Effector memory CD4-positive, alpha-beta T cell (primary cell): ENCODE data around the gene SLC22A16.

Experiments
- DNase-seq, 3 donors: peaks; one replicate each; pipeline ENCODE4 v3.0.0-alpha.2; 2020
- H3K27ac ChIP-seq: 2 replicates; pipeline ENCODE4 v1.7.0; 2013; ENCODE audit warnings: mild to moderate bottlenecking, low read length, moderate library complexity; ENCODE audit not compliant: insufficient read depth, poor library complexity, severe bottlenecking
- H3K27me3 ChIP-seq: replicated peaks from 2 replicates; pipeline ENCODE4 v1.7.0; 2013; ENCODE audit warnings: mild to moderate bottlenecking, low read length; ENCODE audit not compliant: insufficient read depth, control insufficient read depth, poor library complexity, severe bottlenecking
- H3K36me3 ChIP-seq: 2 replicates; pipeline ENCODE4 v1.7.0; 2013; ENCODE audit warnings: mild to moderate bottlenecking, low read length, moderate library complexity; ENCODE audit not compliant: control insufficient read depth, insufficient read depth
- H3K4me1 ChIP-seq: 2 replicates; pipeline ENCODE4 v1.7.0; 2013; ENCODE audit warnings: low read length, mild to moderate bottlenecking; ENCODE audit not compliant: control insufficient read depth, insufficient read depth, poor library complexity, severe bottlenecking
- H3K4me3 ChIP-seq: 2 replicates; pipeline ENCODE4 v1.7.0; 2013; ENCODE audit warnings: low read length, low read depth, mild to moderate bottlenecking; ENCODE audit not compliant: insufficient read depth, poor library complexity, severe bottlenecking
- H3K9me3 ChIP-seq: 2 replicates; pipeline ENCODE4 v1.7.0; 2013; ENCODE audit warnings: mild to moderate bottlenecking, low read length, moderate library complexity; ENCODE audit not compliant: control insufficient read depth

SLC22A16 gene

DNA sequence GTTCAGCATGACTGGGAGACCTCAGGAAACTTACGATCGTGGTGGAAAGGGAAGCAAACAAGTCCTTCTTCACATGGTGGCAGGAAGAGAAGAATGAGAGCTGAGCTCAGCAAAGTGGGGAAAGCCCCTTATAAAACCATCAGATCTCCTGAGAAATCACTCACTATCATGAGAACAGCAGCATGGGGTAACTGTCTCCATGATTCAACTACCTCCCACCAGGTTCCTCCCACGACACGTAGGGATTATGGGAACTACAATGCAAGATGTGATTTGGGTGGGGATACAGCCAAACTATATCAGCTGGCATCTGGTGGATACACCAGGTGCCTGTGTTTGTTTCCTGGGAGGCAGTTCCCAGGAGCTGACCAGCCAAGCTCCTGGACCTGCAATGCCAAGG is 65.9 kb downstream of the SLC22A16 start:
- no peaks in the 10 kb centered on the region for H3K9me3 ChIP-seq
- no peaks in the 10 kb centered on the region for H3K4me1 ChIP-seq
- no peaks in the 10 kb centered on the region for H3K36me3 ChIP-seq
- H3K27me3 ChIP-seq, result no peaks in the 10 kb centered on the region
- no peak overlapping the region for H3K27ac ChIP-seq
- no peak overlapping the region for H3K4me3 ChIP-seq
- no peak for DNase-seq

DNA sequence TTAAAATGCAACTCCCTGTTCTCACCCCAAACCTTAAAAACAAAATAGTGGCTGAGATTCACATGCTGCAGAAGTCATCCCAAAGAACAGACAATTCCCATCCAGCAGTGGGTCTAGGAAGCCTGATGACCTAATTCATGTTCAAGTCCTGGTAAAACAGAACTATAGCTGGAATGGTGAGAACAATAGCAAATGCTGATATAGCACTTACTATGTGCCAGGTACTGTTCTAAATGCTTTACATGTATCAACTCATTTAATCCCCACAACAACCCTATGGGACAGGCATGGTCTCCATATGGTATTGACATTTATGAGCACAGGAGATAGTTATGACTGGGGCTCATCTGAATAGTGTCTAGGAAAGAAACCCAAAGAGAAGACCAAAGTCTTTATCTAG is 66.6 kb downstream of the SLC22A16 start:
- no peaks in the 10 kb centered on the region for H3K27me3 ChIP-seq
- no peak overlapping the region for H3K4me3 ChIP-seq
- no peaks in the 10 kb centered on the region for H3K36me3 ChIP-seq
- no peak for DNase-seq
- H3K4me1 ChIP-seq, result no peaks in the 10 kb centered on the region
- no peak overlapping the region for H3K27ac ChIP-seq
- H3K9me3 ChIP-seq, result no peaks in the 10 kb centered on the region

- no peak overlapping the region for H3K4me3 ChIP-seq
- no peaks in the 10 kb centered on the region for H3K9me3 ChIP-seq
- no peaks in the 10 kb centered on the region for H3K4me1 ChIP-seq
- H3K27me3 ChIP-seq, result no peaks in the 10 kb centered on the region
- no peaks in the 10 kb centered on the region for H3K36me3 ChIP-seq
- no peak overlapping the region for H3K27ac ChIP-seq
- DNase-seq, result no peak
Observed at GRCh38 chr6:110408901-110409300, 67.5 kb downstream of the SLC22A16 start.

DNA sequence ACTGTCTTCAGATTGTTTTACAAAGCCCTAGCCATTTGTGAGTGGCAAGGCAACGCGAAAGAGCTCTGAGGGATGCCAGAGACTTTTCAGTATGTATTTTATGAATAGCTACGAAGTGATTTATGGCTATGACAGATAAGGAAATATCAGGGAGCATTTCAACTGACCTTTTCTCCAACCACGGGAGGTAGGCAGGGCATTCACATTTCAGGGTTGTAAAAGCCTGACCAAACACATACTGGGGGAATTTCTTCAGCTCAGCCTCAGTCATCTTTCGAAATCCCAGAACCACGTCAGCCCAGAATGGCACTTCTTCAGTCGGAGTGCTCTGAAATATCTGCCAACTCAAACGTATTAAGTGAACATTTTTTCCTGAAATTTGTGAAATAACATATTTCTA is 71.8 kb downstream of the SLC22A16 start:
- no peak for DNase-seq
- no peak overlapping the region for H3K27ac ChIP-seq
- no peaks in the 10 kb centered on the region for H3K27me3 ChIP-seq
- no peaks in the 10 kb centered on the region for H3K36me3 ChIP-seq
- no peaks in the 10 kb centered on the region for H3K4me1 ChIP-seq
- H3K4me3 ChIP-seq, result no peak overlapping the region
- H3K9me3 ChIP-seq, result no peaks in the 10 kb centered on the region

- Histone ChIP-seq H3K27ac (no peak overlapping the region), H3K4me3 (no peak overlapping the region), H3K27me3 (no peaks in the 10 kb centered on the region), H3K9me3 (no peaks in the 10 kb centered on the region), H3K36me3 (no peaks in the 10 kb centered on the region), H3K4me1 (no peaks in the 10 kb centered on the region)
- no peak for DNase-seq
Observed at GRCh38 chr6:110401585-110402176, 74.7 kb downstream of the SLC22A16 start.

GRCh38 chr6:110400208-110400607 is 76.2 kb downstream of the SLC22A16 start:
- no peak for DNase-seq
- H3K9me3 ChIP-seq, result no peaks in the 10 kb centered on the region
- no peaks in the 10 kb centered on the region for H3K4me1 ChIP-seq
- peak overlapping the region; percentile 22 for H3K4me3 ChIP-seq
- H3K27me3 ChIP-seq, result no peaks in the 10 kb centered on the region
- no peak overlapping the region for H3K27ac ChIP-seq
- no peaks in the 10 kb centered on the region for H3K36me3 ChIP-seq

- H3K4me1 ChIP-seq, result no peaks in the 10 kb centered on the region
- peak overlapping the region; percentile 22 for H3K4me3 ChIP-seq
- H3K27ac ChIP-seq, result no peak overlapping the region
- no peaks in the 10 kb centered on the region for H3K36me3 ChIP-seq
- H3K27me3 ChIP-seq, result no peaks in the 10 kb centered on the region
- no peak for DNase-seq
- H3K9me3 ChIP-seq, result no peaks in the 10 kb centered on the region
Observed at GRCh38 chr6:110399219-110400071, 77.0 kb downstream of the SLC22A16 start.

GRCh38 chr6:110398778-110399177 is 77.6 kb downstream of the SLC22A16 start:
- DNase-seq, result no peak
- H3K36me3 ChIP-seq, result no peaks in the 10 kb centered on the region
- no peak overlapping the region for H3K4me3 ChIP-seq
- H3K4me1 ChIP-seq, result no peaks in the 10 kb centered on the region
- no peaks in the 10 kb centered on the region for H3K27me3 ChIP-seq
- no peaks in the 10 kb centered on the region for H3K9me3 ChIP-seq
- no peak overlapping the region for H3K27ac ChIP-seq

DNA sequence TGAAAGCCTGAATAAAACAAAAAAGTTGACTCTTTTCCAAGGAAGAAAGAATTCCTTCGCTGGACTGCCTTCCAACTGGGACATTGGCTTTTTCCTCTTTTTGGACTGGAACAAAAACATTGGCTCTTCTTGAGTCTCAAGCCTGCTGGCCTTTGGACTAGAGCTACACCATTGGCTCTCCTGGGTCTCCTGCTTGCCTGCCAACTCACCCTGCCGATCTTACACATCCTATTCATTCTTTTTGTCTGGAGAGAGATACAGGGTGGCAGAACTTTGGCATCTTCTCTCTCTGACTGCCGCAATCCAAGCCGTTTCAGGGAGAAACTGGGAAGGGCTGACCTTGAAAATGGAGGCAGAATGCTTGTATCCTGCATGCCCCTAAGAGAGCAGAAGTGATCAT is 81.2 kb downstream of the SLC22A16 start:
- no peaks in the 10 kb centered on the region for H3K4me1 ChIP-seq

DNA sequence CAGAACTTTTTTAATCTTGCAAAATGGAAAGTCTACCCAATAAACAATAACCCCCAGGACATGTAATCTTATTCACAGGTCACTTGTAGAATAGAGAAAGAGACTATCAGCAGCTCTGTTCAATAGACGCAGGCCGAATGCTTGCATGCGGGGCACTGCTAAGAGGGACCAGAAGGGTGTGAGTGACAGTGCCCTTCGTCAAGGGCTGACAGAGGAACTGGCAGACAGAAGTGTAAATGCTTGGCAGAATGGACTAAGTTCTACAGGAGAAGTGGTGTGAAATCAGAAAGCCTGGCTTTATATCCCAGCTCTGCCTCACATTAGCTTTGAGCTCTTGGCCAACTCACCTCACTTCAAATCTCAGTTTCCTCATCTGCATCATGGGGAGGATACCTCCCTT is 82.0 kb downstream of the SLC22A16 start:
- Histone ChIP-seq H3K4me1 (no peaks in the 10 kb centered on the region), H3K36me3 (no peaks in the 10 kb centered on the region), H3K27me3 (no peaks in the 10 kb centered on the region), H3K4me3 (no peak overlapping the region), H3K9me3 (no peaks in the 10 kb centered on the region), H3K27ac (no peak overlapping the region)
- no peak for DNase-seq

More for the DNA sequence above, 81.2 kb downstream of the SLC22A16 start:
- DNase-seq, result no peak
- no peaks in the 10 kb centered on the region for H3K27me3 ChIP-seq
- H3K4me3 ChIP-seq, result no peak overlapping the region
- H3K9me3 ChIP-seq, result no peaks in the 10 kb centered on the region
- H3K27ac ChIP-seq, result no peak overlapping the region
- H3K36me3 ChIP-seq, result no peaks in the 10 kb centered on the region
